Ovary (tissue), 3 donors: ENCODE data around the gene NEMP1.

Experiments
- POLR2A ChIP-seq: fragments of 450-650 bp; IDR thresholded peaks from one replicate; pipeline ENCODE4 v1.6.1; 2017; ENCODE audit warnings: antibody characterized with exemption, mild to moderate bottlenecking, moderate library complexity
- TF ChIP-seq, protein P1 (sequence below), 3 donors: fragments of 450-650 bp in 2 of 3; fragments of 200-600 bp in 1 of 3; IDR thresholded peaks; one replicate each; pipeline versions ENCODE4 v1.5.1 to v1.8.0; 2016 to 2022; ENCODE audit warnings: antibody characterized with exemption in 3 of 3, mild to moderate bottlenecking in 1 of 3
- donor health status: DM: no; HTN: no; CAD: no.

DNA sequence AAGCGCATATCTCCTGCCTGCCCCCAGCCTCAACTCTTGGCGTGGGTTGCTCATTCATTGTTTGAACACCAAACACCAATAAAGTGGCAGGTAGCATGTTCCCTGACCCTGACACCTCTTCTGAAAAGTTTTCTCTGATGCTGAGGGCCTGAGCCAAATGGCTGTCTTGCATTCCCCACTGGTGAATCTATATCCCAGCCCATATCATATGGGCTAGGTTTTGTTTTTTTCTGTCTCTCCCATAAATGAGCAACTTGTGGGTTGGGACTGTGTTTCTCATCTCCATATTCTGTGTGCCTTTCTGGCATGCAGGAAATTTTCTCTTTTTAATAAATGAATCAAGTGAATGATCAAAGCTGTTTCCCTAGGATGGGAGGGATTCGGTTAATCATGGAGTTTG is 33.7 kb downstream of the NEMP1 start:
- TF ChIP-seq, protein P1, sequence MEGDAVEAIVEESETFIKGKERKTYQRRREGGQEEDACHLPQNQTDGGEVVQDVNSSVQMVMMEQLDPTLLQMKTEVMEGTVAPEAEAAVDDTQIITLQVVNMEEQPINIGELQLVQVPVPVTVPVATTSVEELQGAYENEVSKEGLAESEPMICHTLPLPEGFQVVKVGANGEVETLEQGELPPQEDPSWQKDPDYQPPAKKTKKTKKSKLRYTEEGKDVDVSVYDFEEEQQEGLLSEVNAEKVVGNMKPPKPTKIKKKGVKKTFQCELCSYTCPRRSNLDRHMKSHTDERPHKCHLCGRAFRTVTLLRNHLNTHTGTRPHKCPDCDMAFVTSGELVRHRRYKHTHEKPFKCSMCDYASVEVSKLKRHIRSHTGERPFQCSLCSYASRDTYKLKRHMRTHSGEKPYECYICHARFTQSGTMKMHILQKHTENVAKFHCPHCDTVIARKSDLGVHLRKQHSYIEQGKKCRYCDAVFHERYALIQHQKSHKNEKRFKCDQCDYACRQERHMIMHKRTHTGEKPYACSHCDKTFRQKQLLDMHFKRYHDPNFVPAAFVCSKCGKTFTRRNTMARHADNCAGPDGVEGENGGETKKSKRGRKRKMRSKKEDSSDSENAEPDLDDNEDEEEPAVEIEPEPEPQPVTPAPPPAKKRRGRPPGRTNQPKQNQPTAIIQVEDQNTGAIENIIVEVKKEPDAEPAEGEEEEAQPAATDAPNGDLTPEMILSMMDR (IDR thresholded peaks at IDR 0.05) = no peak
- TF ChIP-seq POLR2A = no peak
